GM12878 (cell line): ENCODE measurements around the gene APOA5. TPM values are rescaled to one million over a fixed set of nuclear protein-coding genes. Genes with fewer than 3 reads are reported as not detected.

Experiments
- ATAC-seq: fragments of 200-7000 bp; cut with Tn5 transposase; 3 replicates; pipeline ENCODE4 v1.9.1; 2020; ENCODE audit warnings: mild to moderate bottlenecking, moderate library complexity
- BruUV-seq: library from RNA; stranded (reverse); fragments of 400-500 nt; replicated peaks from 2 replicates; lab custom pipeline; 2021; lab: Mats Ljungman, UMichigan
- CTCF ChIA-PET: fragments of 300-600 bp; sonication (Branson Sonifier 250); formaldehyde crosslinking; extraction: SDS; loops from one replicate; lab custom pipeline; 2021; ENCODE audit warnings: inconsistent platforms; lab: Yijun Ruan, JAX
- POLR2A ChIA-PET: fragments of 350-600 bp; formaldehyde crosslinking; extraction: SDS; loops from one replicate; lab custom pipeline; 2021; ENCODE audit warnings: inconsistent platforms; lab: Charles Lee
- RAD21 ChIA-PET: fragments of 300-600 bp; sonication (Branson Sonifier 250); formaldehyde crosslinking; loops from one replicate; lab custom pipeline; 2023; ENCODE audit warnings: antibody characterized with exemption; ENCODE audit not compliant: unreplicated experiment; lab: Charles Lee
- SMC1A ChIA-PET: fragments of 300-600 bp; sonication (Branson Sonifier 250); formaldehyde crosslinking; loops from one replicate; lab custom pipeline; 2023; ENCODE audit not compliant: unreplicated experiment, uncharacterized antibody; lab: Charles Lee
- DNase-seq: peaks from one replicate; pipeline ENCODE4 v3.0.0-alpha.2; 2011; ENCODE audit warnings: low read depth, low spot score
- FAIRE-seq: peaks from 3 replicates; lab custom pipeline; 2011; peaks lifted over from hg19 to GRCh38; lab: Jason Lieb, UNC
- H2AFZ ChIP-seq: 2 replicates; pipeline ENCODE4 v1.6.0; 2011; ENCODE audit warnings: low read depth, low read length, control low read depth; ENCODE audit not compliant: control insufficient read depth
- H3K27ac ChIP-seq: 2 replicates; pipeline ENCODE4 v1.5.1; 2011; ENCODE audit warnings: control low read depth; ENCODE audit not compliant: control insufficient read depth, insufficient read depth
- H3K27me3 ChIP-seq, 2 experiments: replicated peaks in 1 of 2; 2 replicates each; pipeline versions ENCODE4 v1.6.0 to v1.6.1; 2011; ENCODE audit warnings: low read length in 1 of 2; ENCODE audit not compliant: control insufficient read depth in 2 of 2, insufficient read depth in 2 of 2
- H3K36me3 ChIP-seq, 2 experiments: 2 replicates each; pipeline ENCODE4 v1.5.1; 2011; ENCODE audit warnings: low read length in 1 of 2; ENCODE audit not compliant: control insufficient read depth in 2 of 2, insufficient read depth in 2 of 2
- H3K4me1 ChIP-seq: 2 replicates; pipeline ENCODE4 v1.6.1; 2011; ENCODE audit warnings: mild to moderate bottlenecking, low read length, moderate library complexity, mixed read lengths; ENCODE audit not compliant: control insufficient read depth, insufficient read depth
- H3K4me2 ChIP-seq: 2 replicates; pipeline ENCODE4 v1.6.0; 2011; ENCODE audit warnings: control low read depth; ENCODE audit not compliant: control insufficient read depth, insufficient read depth
- H3K4me3 ChIP-seq: fragments of 200-600 bp; sonication (generic); 2 replicates; pipeline ENCODE4 v1.5.1; 2016
- H3K79me2 ChIP-seq: 2 replicates; pipeline ENCODE4 v1.6.0; 2011; ENCODE audit warnings: low read length; ENCODE audit not compliant: control insufficient read depth, insufficient read depth
- H3K9ac ChIP-seq: 2 replicates; pipeline ENCODE4 v1.8.0; 2011; ENCODE audit warnings: low read length, control low read depth, mixed read lengths; ENCODE audit not compliant: control insufficient read depth, insufficient read depth
- H3K9me3 ChIP-seq: replicated peaks from 3 replicates; pipeline ENCODE4 v1.5.1; 2011; ENCODE audit warnings: mild to moderate bottlenecking, low read length; ENCODE audit not compliant: control insufficient read depth, insufficient read depth
- H4K20me1 ChIP-seq: 2 replicates; pipeline ENCODE4 v1.6.0; 2011; ENCODE audit not compliant: control insufficient read depth, insufficient read depth
- BACH1 ChIP-seq: fragments of 450-650 bp; IDR thresholded peaks from 2 replicates; pipeline ENCODE4 v1.6.1; 2017; ENCODE audit warnings: mild to moderate bottlenecking, borderline replicate concordance
- BHLHE40 ChIP-seq, 2 experiments: fragments of 450-650 bp in 1 of 2; IDR thresholded peaks; 2 replicates each; pipeline ENCODE4 v1.6.1; 2011 to 2017; ENCODE audit warnings: low read depth in 2 of 2, borderline replicate concordance in 1 of 2, improper control_type of control experiment in 1 of 2, low read length in 1 of 2, mild to moderate bottlenecking in 1 of 2
- BMI1 ChIP-seq: fragments of 450-650 bp; IDR thresholded peaks from 2 replicates; pipeline ENCODE4 v1.6.1; 2016; ENCODE audit warnings: mild to moderate bottlenecking, moderate library complexity, borderline replicate concordance
- CBFB ChIP-seq: IDR thresholded peaks from 2 replicates; pipeline ENCODE4 v1.6.1; 2016; ENCODE audit warnings: antibody characterized with exemption, low read depth
- CEBPB ChIP-seq, 2 experiments: fragments of 150-350 bp in 1 of 2; IDR thresholded peaks; 2 replicates each; pipeline ENCODE4 v1.6.1; 2012 to 2014; ENCODE audit warnings: low read depth in 2 of 2, low read length in 2 of 2, borderline replicate concordance in 1 of 2, inconsistent platforms in 1 of 2
- E2F4 ChIP-seq: IDR thresholded peaks from 2 replicates; pipeline ENCODE4 v1.6.1; 2012; ENCODE audit warnings: low read depth, low read length, improper control_type of control experiment
- FOS ChIP-seq: IDR thresholded peaks from 3 replicates; pipeline ENCODE4 v1.6.1; 2011; ENCODE audit warnings: borderline replicate concordance; ENCODE audit not compliant: insufficient read length; ENCODE audit errors: extremely low read depth
- POLR2A ChIP-seq: IDR thresholded peaks from 2 replicates; pipeline ENCODE4 v1.6.1; 2011; ENCODE audit warnings: low read depth, mild to moderate bottlenecking, low read length
- SREBF1 ChIP-seq: IDR thresholded peaks from 2 replicates; pipeline ENCODE4 v1.6.1; 2012; ENCODE audit warnings: mild to moderate bottlenecking, low read length
- ZBTB33 ChIP-seq: fragments of 450-650 bp; IDR thresholded peaks from 2 replicates; pipeline ENCODE4 v1.6.1; 2017; ENCODE audit warnings: mild to moderate bottlenecking
- whole genome bisulfite sequencing: methylation state at CpG from one replicate; pipeline ENCODE4 v1.1.6; 2016; ENCODE audit warnings: low lambda C conversion rate; ENCODE audit not compliant: insufficient replicate concordance, insufficient coverage; ENCODE audit errors: missing lambda C conversion rate; 5-methylcytosine and 5-hydroxymethylcytosine counted together
- in situ Hi-C: fragments of 300-500 bp; cut with MboI; formaldehyde crosslinking; loops from 9 replicates; pipeline ENCODE4 v1.14.3; 2018; ENCODE audit warnings: mixed read lengths
- intact Hi-C: fragments of 100-400 bp; cut with micrococcal nuclease; formaldehyde crosslinking; loops from one replicate; pipeline ENCODE4 v1.14.2; 2022; ENCODE audit not compliant: unreplicated experiment
- polyA plus RNA-seq, 11 experiments: library from polyadenylated mRNA; depleted of rRNA in 4 of 11; unstranded in 6 of 11; stranded (reverse) in 5 of 11; fragments of >200 nt; fragmentation: Nextera tagmentation in 4 of 11; fragmentation: Illumina TruSeq in 1 of 11; extraction: Ambion mirVana in 4 of 11; extraction: Trizol in 1 of 11; gene quantifications; 1 replicate in 1 of 11; 2 replicates in 10 of 11; pipeline versions ENCODE4 v1.2.1 to v1.2.3, GENCODE V29; 2011 to 2016; ENCODE audit warnings: inconsistent platforms in 2 of 11, missing spikeins in 2 of 11, low read depth in 1 of 11
- total RNA-seq, 4 experiments: library from RNA; depleted of rRNA in 3 of 4; stranded (reverse); fragments of >200 nt in 3 of 4; fragmentation: Illumina TruSeq in 1 of 4; extraction: Trizol in 1 of 4; gene quantifications; 2 replicates each; pipeline versions ENCODE4 v1.2.1 to v1.2.3, GENCODE V29; 2013 to 2021
- TF ChIP-seq, protein P1 (sequence below): IDR thresholded peaks from 2 replicates; pipeline ENCODE4 v1.6.1; 2011; ENCODE audit warnings: borderline replicate concordance, low read depth, mild to moderate bottlenecking, moderate library complexity, low read length; ENCODE audit not compliant: insufficient read depth, poor library complexity, severe bottlenecking
- TF ChIP-seq, protein P2 (sequence below): IDR thresholded peaks from 2 replicates; pipeline ENCODE4 v1.6.1; 2011; ENCODE audit warnings: borderline replicate concordance, low read depth, mild to moderate bottlenecking, moderate library complexity, mixed read lengths, low read length; ENCODE audit not compliant: insufficient read depth; ENCODE audit errors: extremely low read length

APOA5 gene
- total and polyA plus RNA-seq, 10 of the 15 experiments (the other 5 are each of a cell fraction or from before 2014, with no cell fraction given): 0.15 TPM; not detected in 9

DNA sequence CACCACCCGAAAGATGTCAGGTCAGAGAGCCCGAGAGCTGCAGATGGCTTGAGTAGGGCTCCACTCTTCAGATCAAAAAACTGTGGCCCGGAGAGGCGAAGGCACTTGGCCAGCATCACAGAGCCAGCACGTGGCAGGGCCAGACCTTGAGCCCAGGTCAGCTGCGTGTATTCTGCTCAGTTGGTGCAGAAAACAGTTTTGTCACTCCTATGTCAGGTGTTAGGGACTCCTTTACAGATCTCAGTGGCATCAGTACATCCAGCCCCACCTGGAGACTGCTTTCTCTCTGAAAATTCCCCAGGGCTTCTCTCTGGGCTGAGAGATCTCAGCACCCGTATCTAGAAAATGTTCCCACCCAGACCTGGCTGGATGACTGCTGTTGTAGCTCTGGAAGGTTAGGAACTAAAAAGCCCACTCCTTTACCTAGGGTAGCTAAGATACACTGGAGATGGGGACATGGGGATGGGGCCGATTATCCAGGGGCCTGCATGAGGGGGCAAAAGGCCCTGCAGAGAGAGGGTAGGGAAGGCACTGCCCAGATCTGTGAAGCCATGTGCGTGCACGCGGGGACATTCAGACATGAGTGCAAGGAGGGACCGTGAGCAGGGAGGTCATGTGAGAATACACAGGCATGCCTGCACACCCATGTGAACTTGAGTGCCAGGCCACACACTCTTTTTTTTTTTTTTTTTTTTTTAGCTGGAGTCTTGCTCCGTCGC, 42.3 kb upstream of the APOA5 start:
- DNase-seq (no peak), ATAC-seq (no peak), FAIRE-seq (no peak)
- POLR2A ChIA-PET: interaction anchor here (3.0 kb wide), 1 partner anchor 20 kb away, joined by 10 read pairs; no protein-coding TSS in a partner anchor
- Histone ChIP-seq H3K4me2 (no peak overlapping the region), H3K4me1 (peaks cover 8% of the 10 kb centered on the region; the same call in 1 of the 2 replicates), H3K27ac (no peak overlapping the region), H3K9me3 (no peaks in the 10 kb centered on the region), H3K79me2 (no peaks in the 10 kb centered on the region), H2AFZ (no peak overlapping the region), H3K9ac (no peak overlapping the region), H3K36me3 (no peaks in the 10 kb centered on the region), H3K27me3 (no peaks in the 10 kb centered on the region), H3K4me3 (no peak overlapping the region), H4K20me1 (no peaks in the 10 kb centered on the region)
- in situ Hi-C loops: no loop called here
- BruUV-seq: no TSS peak
- intact Hi-C loops: no loop called here
- RAD21 ChIA-PET: interaction anchor here (2.5 kb wide), 1 partner anchor 40 kb away, joined by 13 read pairs; no protein-coding TSS in a partner anchor
- SMC1A ChIA-PET: interaction anchor here (1.0 kb wide), 1 partner anchor 272 kb away, joined by 4 read pairs; no protein-coding TSS in a partner anchor
- 71% methylated on average over 12 of the region's 14 CpGs for WGBS
- CTCF ChIA-PET: interaction anchor here (0.7 to 7.3 kb wide), 4 partner anchors 9 to 100 kb away, joined by 3 to 183 read pairs (median 30); partner anchors contain the start of genes APOA5 and ZPR1
- TF ChIP-seq, protein P1, sequence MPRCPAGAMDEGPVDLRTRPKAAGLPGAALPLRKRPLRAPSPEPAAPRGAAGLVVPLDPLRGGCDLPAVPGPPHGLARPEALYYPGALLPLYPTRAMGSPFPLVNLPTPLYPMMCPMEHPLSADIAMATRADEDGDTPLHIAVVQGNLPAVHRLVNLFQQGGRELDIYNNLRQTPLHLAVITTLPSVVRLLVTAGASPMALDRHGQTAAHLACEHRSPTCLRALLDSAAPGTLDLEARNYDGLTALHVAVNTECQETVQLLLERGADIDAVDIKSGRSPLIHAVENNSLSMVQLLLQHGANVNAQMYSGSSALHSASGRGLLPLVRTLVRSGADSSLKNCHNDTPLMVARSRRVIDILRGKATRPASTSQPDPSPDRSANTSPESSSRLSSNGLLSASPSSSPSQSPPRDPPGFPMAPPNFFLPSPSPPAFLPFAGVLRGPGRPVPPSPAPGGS: no peak
- no peak for TF ChIP-seq BMI1
- TF ChIP-seq BACH1: no peak
- no peak for TF ChIP-seq CEBPB (IDR thresholded peaks at IDR 0.05; ENCODE audit: borderline replicate concordance in 1 of 2, low read depth in 2 of 2, low read length in 2 of 2)
- TF ChIP-seq, protein P2, sequence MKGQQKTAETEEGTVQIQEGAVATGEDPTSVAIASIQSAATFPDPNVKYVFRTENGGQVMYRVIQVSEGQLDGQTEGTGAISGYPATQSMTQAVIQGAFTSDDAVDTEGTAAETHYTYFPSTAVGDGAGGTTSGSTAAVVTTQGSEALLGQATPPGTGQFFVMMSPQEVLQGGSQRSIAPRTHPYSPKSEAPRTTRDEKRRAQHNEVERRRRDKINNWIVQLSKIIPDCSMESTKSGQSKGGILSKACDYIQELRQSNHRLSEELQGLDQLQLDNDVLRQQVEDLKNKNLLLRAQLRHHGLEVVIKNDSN: no peak
- TF ChIP-seq CBFB: no peak
- TF ChIP-seq FOS: no peak
- TF ChIP-seq E2F4: no peak
- TF ChIP-seq ZBTB33: no peak
- no peak for TF ChIP-seq BHLHE40 (IDR thresholded peaks at IDR 0.05; ENCODE audit: borderline replicate concordance in 1 of 2, low read depth in 2 of 2, low read length in 1 of 2)
- TF ChIP-seq POLR2A: no peak
- no peak for TF ChIP-seq SREBF1
